ENCODE results near the gene IRX6. TPM values are rescaled to one million over a fixed set of nuclear protein-coding genes. Genes with fewer than 3 reads are reported as not detected.

IRX6 gene
- total and polyA plus RNA-seq, 2 of the 4 experiments (the other 2 are of a cell fraction) = not detected

DNA sequence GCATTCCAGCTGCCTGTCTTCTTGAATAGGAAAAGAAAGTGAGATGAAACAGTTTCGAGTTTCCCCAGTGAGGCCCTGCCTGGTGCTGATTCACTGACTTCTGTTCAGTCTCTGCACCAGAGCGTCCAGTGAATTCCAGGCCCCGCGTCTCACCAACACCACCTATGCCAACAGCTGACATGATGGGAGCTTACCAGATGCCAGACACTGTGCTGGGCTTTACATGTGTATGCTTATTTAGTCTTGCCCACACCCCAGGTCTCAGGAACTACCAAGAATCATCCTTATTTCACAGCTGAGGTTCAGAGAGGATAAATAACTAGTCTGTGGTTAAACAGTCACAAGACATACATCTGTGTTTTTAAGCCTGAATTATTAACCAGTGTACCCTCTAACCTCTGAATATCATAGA, 29.1 kb upstream of the IRX6 start:
- H3K23ac ChIP-seq (ENCODE audit: low read depth, low read length) = no peak overlapping the region
- no peak for TF ChIP-seq USF2 (IDR thresholded peaks at IDR 0.05; ENCODE audit: low read depth, low read length)
- TF ChIP-seq CHD1 (IDR thresholded peaks at IDR 0.05; ENCODE audit: low read depth, low read length) = no peak
- TF ChIP-seq BHLHE40 (IDR thresholded peaks at IDR 0.05; ENCODE audit: low read depth, low read length) = no peak
- no peak for TF ChIP-seq NFE2L2 (IDR thresholded peaks at IDR 0.05; ENCODE audit: low read depth, low read length)
- no peak for TF ChIP-seq MAFK (IDR thresholded peaks at IDR 0.05; ENCODE audit: low read depth, low read length)
- no peak for TF ChIP-seq RFX5 (IDR thresholded peaks at IDR 0.05; ENCODE audit: low read depth, low read length)
- TF ChIP-seq MXI1 (IDR thresholded peaks at IDR 0.05; ENCODE audit: borderline replicate concordance, low read depth, low read length) = no peak
- no peak for TF ChIP-seq CEBPB (IDR thresholded peaks at IDR 0.05; ENCODE audit: low read depth, low read length)
- TF ChIP-seq SMC3 (IDR thresholded peaks at IDR 0.05; ENCODE audit: low read depth, low read length) = no peak
- TF ChIP-seq, protein P1, sequence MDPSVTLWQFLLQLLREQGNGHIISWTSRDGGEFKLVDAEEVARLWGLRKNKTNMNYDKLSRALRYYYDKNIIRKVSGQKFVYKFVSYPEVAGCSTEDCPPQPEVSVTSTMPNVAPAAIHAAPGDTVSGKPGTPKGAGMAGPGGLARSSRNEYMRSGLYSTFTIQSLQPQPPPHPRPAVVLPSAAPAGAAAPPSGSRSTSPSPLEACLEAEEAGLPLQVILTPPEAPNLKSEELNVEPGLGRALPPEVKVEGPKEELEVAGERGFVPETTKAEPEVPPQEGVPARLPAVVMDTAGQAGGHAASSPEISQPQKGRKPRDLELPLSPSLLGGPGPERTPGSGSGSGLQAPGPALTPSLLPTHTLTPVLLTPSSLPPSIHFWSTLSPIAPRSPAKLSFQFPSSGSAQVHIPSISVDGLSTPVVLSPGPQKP (IDR thresholded peaks at IDR 0.05; ENCODE audit: borderline replicate concordance, low read depth, low read length) = no peak
- no peak for TF ChIP-seq POLR2A (IDR thresholded peaks at IDR 0.05; ENCODE audit: low read depth, low read length)
- no peak overlapping the region for H2AFZ ChIP-seq (replicated peaks; ENCODE audit: low read length, poor library complexity)
- no peak overlapping the region for H3K9ac ChIP-seq (ENCODE audit: low read depth, low read length)
- no TSS peak for BruUV-seq (replicated peaks)
- no peak overlapping the region for H2BK20ac ChIP-seq (ENCODE audit: low read depth, low read length)
- ATAC-seq (ENCODE audit: low read depth) = no peak
- H3K27ac ChIP-seq (ENCODE audit: insufficient read depth, low read length) = no peak overlapping the region
- in situ Hi-C loops (cut with MboI; ENCODE audit: low sequenced_read_pairs) (no loop called here), intact Hi-C loops (cut with micrococcal nuclease) (no loop called here), dilution Hi-C loops (cut with HindIII; ENCODE audit: low sequenced_read_pairs, unreplicated experiment) (no loop called here)
- no peak overlapping the region for H4K5ac ChIP-seq (ENCODE audit: low read depth, low read length)
- H3K27me3 ChIP-seq (ENCODE audit: control insufficient read depth, insufficient read depth, low read length) = no peaks in the 10 kb centered on the region
- H4K20me1 ChIP-seq (ENCODE audit: insufficient read depth, low read length) = no peaks in the 10 kb centered on the region
- H3K4me2 ChIP-seq (ENCODE audit: low read depth, low read length) = no peak overlapping the region
- no peaks in the 10 kb centered on the region for H3K9me3 ChIP-seq (ENCODE audit: control insufficient read depth, insufficient read depth, low read length)
- H2AK9ac ChIP-seq (replicated peaks; ENCODE audit: low read depth, low read length, poor library complexity) = no peak overlapping the region
- H2BK5ac ChIP-seq (ENCODE audit: low read depth, low read length, poor library complexity, severe bottlenecking) = no peak overlapping the region
- no peak overlapping the region for H2AK5ac ChIP-seq (ENCODE audit: low read depth, low read length)
- no peaks in the 10 kb centered on the region for H3K79me1 ChIP-seq (ENCODE audit: low read depth in 1 of 2, low read length in 2 of 2)
- WGBS, 2 experiments (ENCODE audit: extremely low coverage in 2 of 2, insufficient read length in 1 of 2) = no CpG with 5 or more reads among the region's 4 CpGs
- H3K36me3 ChIP-seq (ENCODE audit: control insufficient read depth, insufficient read depth, low read length) = no peaks in the 10 kb centered on the region
- CTCF ChIA-PET = no interaction called here
- H3K4me3 ChIP-seq (ENCODE audit: insufficient read depth, low read depth, low read length) = no peak overlapping the region
- H3K4ac ChIP-seq (ENCODE audit: low read depth, low read length) = no peak overlapping the region
- H3K4me1 ChIP-seq (ENCODE audit: control insufficient read depth, insufficient read depth, low read length) = no peaks in the 10 kb centered on the region
- H4K8ac ChIP-seq (ENCODE audit: low read depth in 2 of 2, low read length in 2 of 2) = no peak overlapping the region
- no peak overlapping the region for H4K91ac ChIP-seq (ENCODE audit: insufficient read depth, low read depth, low read length)
- no peak overlapping the region for H2BK120ac ChIP-seq (ENCODE audit: low read depth, low read length)
- H2BK15ac ChIP-seq (ENCODE audit: low read depth, low read length) = no peak overlapping the region
- no peaks in the 10 kb centered on the region for H3K9me1 ChIP-seq (ENCODE audit: insufficient read depth, low read length)
- H3K14ac ChIP-seq (replicated peaks; ENCODE audit: low read depth, low read length) = no peak overlapping the region
- H3K18ac ChIP-seq (ENCODE audit: low read depth, low read length) = no peak overlapping the region
- POLR2A ChIA-PET (ENCODE audit: unreplicated experiment) = no interaction called here
- DNase-seq = no peak
- H3K56ac ChIP-seq (ENCODE audit: extremely low read depth, insufficient read depth, low read length) = no peak overlapping the region
